Amniotic stem cell (primary cell): ENCODE measurements around the gene MAP2K5.

ENCODE experiments used
- DNase-seq: peaks from one replicate; lab custom pipeline; 2025; lab: John Stamatoyannopoulos, UW

MAP2K5 gene

GRCh38 chr15:67521783-67522568, 20.5 kb upstream of the MAP2K5 start:
- DNase-seq = no peak

GRCh38 chr15:67523330-67523729, 19.2 kb upstream of the MAP2K5 start:
- no peak for DNase-seq

GRCh38 chr15:67524235-67524634, 18.3 kb upstream of the MAP2K5 start:
- DNase-seq = no peak

GRCh38 chr15:67528513-67528912, 14.0 kb upstream of the MAP2K5 start:
- DNase-seq = no peak

GRCh38 chr15:67531379-67531914, 11.1 kb upstream of the MAP2K5 start:
- peak; percentile 68 for DNase-seq

GRCh38 chr15:67533873-67534272, 8.6 kb upstream of the MAP2K5 start:
- no peak for DNase-seq

- no peak for DNase-seq
These were observed 8.1 kb upstream of the MAP2K5 start for GRCh38 chr15:67534360-67534759.

GRCh38 chr15:67537771-67538170, 4.7 kb upstream of the MAP2K5 start:
- DNase-seq = no peak

GRCh38 chr15:67543348-67543718, 830 bp downstream of the MAP2K5 start:
- no peak for DNase-seq

- no peak for DNase-seq
These were observed 2.0 kb downstream of the MAP2K5 start for GRCh38 chr15:67544475-67544874.

- DNase-seq = no peak
These were observed 3.4 kb downstream of the MAP2K5 start for GRCh38 chr15:67545864-67546263.

- no peak for DNase-seq
These were observed 4.6 kb downstream of the MAP2K5 start for GRCh38 chr15:67547064-67547463.

GRCh38 chr15:67547836-67548235, 5.3 kb downstream of the MAP2K5 start:
- no peak for DNase-seq

GRCh38 chr15:67548236-67548852, 5.8 kb downstream of the MAP2K5 start:
- peak; percentile 41 for DNase-seq

GRCh38 chr15:67548862-67549651, 6.6 kb downstream of the MAP2K5 start:
- no peak for DNase-seq

- no peak for DNase-seq
These were observed 7.2 kb downstream of the MAP2K5 start for GRCh38 chr15:67549736-67550135.

GRCh38 chr15:67550522-67550921, 8.0 kb downstream of the MAP2K5 start:
- no peak for DNase-seq

GRCh38 chr15:67551207-67551743, 8.8 kb downstream of the MAP2K5 start:
- no peak for DNase-seq

GRCh38 chr15:67554580-67554979, 12.1 kb downstream of the MAP2K5 start:
- DNase-seq = no peak

GRCh38 chr15:67556976-67557570, 14.6 kb downstream of the MAP2K5 start:
- no peak for DNase-seq

GRCh38 chr15:67558502-67558901, 16.0 kb downstream of the MAP2K5 start:
- no peak for DNase-seq

GRCh38 chr15:67559158-67559557, 16.7 kb downstream of the MAP2K5 start:
- no peak for DNase-seq
